Activated CD8-positive, alpha-beta T cell treated with anti-CD3 and anti-CD28 coated beads, Interleukin-2, amount 10 ng/mL, durations not matched to agents 7 days and 5 days (primary cell): Measurements from ENCODE around the gene SNX11. TPM values are rescaled to one million over a fixed set of nuclear protein-coding genes. Genes with fewer than 3 reads are reported as not detected.
"Not testable (repeated sequence)": the region's sequence is repeated elsewhere in the genome, so short reads cannot be mapped to it uniquely, and the experiment has no call there.

Experiments
- ATAC-seq: fragments of 150-1000 bp; cut with Tn5 transposase; one replicate; pipeline ENCODE4 v1.10.0; 2021; ENCODE audit warnings: moderate library complexity
- CTCF ChIA-PET: fragments of 350-600 bp; sonication (Branson Sonifier 250); formaldehyde crosslinking; loops from one replicate; lab custom pipeline; 2021; ENCODE audit warnings: antibody characterized with exemption; lab: Charles Lee
- POLR2A ChIA-PET: fragments of 350-600 bp; sonication (Branson Sonifier 250); formaldehyde crosslinking; loops from one replicate; lab custom pipeline; 2021; ENCODE audit warnings: antibody characterized with exemption; lab: Charles Lee
- DNase-seq: peaks from one replicate; pipeline ENCODE4 v3.0.0-alpha.2; 2020
- H3K27ac Mint-ChIP-seq: one replicate; pipeline ENCODE4 v1.8.0; 2021; ENCODE audit warnings: mild to moderate bottlenecking, mixed read lengths
- H3K27me3 Mint-ChIP-seq: one replicate; pipeline ENCODE4 v1.8.0; 2021; ENCODE audit warnings: low read depth, mixed read lengths
- H3K36me3 Mint-ChIP-seq: one replicate; pipeline ENCODE4 v1.8.0; 2021; ENCODE audit warnings: low read depth, mixed read lengths
- H3K4me1 Mint-ChIP-seq: one replicate; pipeline ENCODE4 v1.8.0; 2021; ENCODE audit warnings: low read depth, mixed read lengths
- H3K4me3 Mint-ChIP-seq: one replicate; pipeline ENCODE4 v1.8.0; 2021; ENCODE audit warnings: mild to moderate bottlenecking, mixed read lengths
- H3K9me3 Mint-ChIP-seq: one replicate; pipeline ENCODE4 v1.8.0; 2022; ENCODE audit warnings: mixed read lengths; ENCODE audit not compliant: insufficient read depth
- total RNA-seq, 2 experiments: library from RNA; stranded (reverse); gene quantifications; one replicate each; pipeline ENCODE4 v1.2.3, GENCODE V29; 2021

SNX11 gene
- total RNA-seq, 2 experiments from 2014 or later = 33.3 to 34.2 TPM

DNA sequence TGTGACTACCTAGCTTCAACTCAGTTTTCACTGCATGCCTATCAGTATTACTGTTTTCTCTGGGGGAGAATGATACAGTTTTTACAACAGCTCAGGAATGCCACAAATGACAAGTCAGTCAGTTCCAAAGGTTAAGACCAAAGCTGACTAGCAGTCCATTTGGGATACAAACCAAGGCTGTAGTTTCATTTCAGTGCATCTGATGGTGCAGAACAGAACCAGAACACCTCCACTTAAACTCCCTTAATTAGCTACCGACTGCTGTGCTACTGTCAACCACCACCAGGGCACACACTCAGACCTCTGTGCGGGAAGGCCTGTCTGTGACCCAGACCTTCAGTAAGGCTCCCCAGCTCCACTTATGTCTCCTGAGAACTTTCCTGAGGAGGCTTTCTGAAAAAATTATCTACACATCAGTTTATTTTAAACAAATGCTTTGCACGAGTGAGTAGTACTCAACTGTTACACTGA is 39.0 kb upstream of the SNX11 start:
- DNase-seq (no peak), ATAC-seq (peak; percentile 77)
- CTCF ChIA-PET = interaction anchor here (0.8 to 4.0 kb wide), 20 partner anchors 9 to 60 kb away, joined by 3 to 35 read pairs (median 4); partner anchors contain the start of gene NFE2L1
- POLR2A ChIA-PET = interaction anchor here (0.6 to 1.3 kb wide), 5 partner anchors 10 to 43 kb away, joined by 3 to 5 read pairs (median 3); partner anchors contain the start of gene NFE2L1
- no peak overlapping the region for H3K4me3 Mint-ChIP-seq
- no peaks in the 10 kb centered on the region for H3K4me1 Mint-ChIP-seq
- no peaks in the 10 kb centered on the region for H3K9me3 Mint-ChIP-seq
- H3K27me3 Mint-ChIP-seq = no peaks in the 10 kb centered on the region
- H3K27ac Mint-ChIP-seq = no peak overlapping the region
- peaks cover 56% of the 10 kb centered on the region for H3K36me3 Mint-ChIP-seq

DNA sequence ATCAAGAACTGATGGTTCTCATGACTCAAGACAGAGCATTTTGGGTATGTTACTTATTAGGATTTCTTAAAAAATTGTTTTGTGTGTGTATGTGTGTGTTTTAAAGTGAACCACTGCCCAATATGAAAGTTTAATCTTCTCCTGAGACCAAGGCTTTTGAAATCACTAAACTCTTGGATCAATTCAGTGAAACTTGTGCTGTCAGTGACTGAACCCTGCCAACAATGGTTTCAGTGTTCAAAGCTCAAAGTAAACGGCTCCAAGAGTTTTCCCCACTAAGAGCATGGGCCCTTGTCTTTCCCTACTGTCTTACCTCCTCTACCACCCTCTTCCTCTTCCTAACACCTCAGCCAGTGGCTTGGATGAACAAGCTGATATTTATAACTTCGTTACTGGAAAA is 37.4 kb upstream of the SNX11 start:
- Mint-ChIP-seq H3K4me1 (no peaks in the 10 kb centered on the region), H3K27ac (no peak overlapping the region), H3K9me3 (no peaks in the 10 kb centered on the region), H3K27me3 (no peaks in the 10 kb centered on the region), H3K36me3 (peaks cover 56% of the 10 kb centered on the region), H3K4me3 (no peak overlapping the region)
- CTCF ChIA-PET = interaction anchor here (1.2 to 1.3 kb wide), 2 partner anchors 10 to 44 kb away, joined by 3 to 8 read pairs; no protein-coding TSS in a partner anchor
- POLR2A ChIA-PET = no interaction called here
- DNase-seq (no peak), ATAC-seq (no peak)

DNA sequence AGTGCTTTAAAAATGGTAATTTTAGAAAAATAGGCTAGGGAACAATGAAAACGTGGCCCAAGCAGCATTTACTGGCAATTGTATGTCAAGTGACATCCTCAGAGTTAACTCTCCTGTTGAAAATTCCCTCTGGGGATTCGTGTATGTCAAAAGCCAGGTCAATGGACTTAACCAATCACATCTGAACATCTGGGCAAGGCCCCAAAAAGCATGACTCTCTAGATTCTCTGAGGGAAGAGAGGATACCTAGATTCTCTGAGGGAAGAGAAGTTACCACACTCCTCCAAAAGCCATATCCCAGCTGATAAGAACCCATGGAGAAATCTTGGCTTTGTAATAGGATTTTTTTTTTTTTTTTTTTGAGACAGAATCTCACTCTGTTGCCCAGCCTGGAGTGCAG is 35.9 kb upstream of the SNX11 start:
- Mint-ChIP-seq H3K4me3 (no peak overlapping the region), H3K36me3 (peaks cover 53% of the 10 kb centered on the region), H3K9me3 (no peaks in the 10 kb centered on the region), H3K4me1 (no peaks in the 10 kb centered on the region), H3K27ac (no peak overlapping the region), H3K27me3 (no peaks in the 10 kb centered on the region)
- ATAC-seq (no peak), DNase-seq (no peak)
- CTCF ChIA-PET = interaction anchor here (2.6 to 6.0 kb wide), 3 partner anchors 22 to 45 kb away, joined by 10 to 113 read pairs (median 15); partner anchors contain the start of gene SNX11
- POLR2A ChIA-PET = no interaction called here

DNA sequence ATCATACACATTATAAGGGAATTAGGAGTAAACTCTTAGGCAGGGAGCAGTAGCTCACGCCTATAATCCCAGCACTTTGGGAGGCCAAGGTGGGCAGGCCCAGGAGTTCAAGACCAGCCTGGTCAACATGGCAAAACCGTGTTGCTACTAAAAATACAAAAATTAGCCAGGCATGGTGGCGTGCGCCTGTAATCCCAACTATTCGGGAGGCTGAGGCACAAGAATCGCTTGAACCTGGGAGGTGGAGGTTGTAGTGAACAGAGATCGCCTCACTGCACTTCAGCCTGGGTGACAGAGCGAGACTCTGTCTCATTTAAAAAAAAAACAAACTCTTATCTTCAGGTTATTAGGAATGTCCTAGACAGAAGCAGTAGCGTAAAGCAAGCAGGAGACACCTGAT is 34.8 kb upstream of the SNX11 start:
- not testable (repeated sequence) for H3K9me3 Mint-ChIP-seq, H3K4me3 Mint-ChIP-seq, DNase-seq, H3K27ac Mint-ChIP-seq, H3K27me3 Mint-ChIP-seq, H3K4me1 Mint-ChIP-seq, ATAC-seq
- CTCF ChIA-PET = interaction anchor here (0.9 to 6.0 kb wide), 6 partner anchors 23 to 46 kb away, joined by 3 to 113 read pairs (median 8); partner anchors contain the start of genes COPZ2 and SNX11
- H3K36me3 Mint-ChIP-seq = peaks cover 49% of the 10 kb centered on the region
- POLR2A ChIA-PET = interaction anchor here (0.6 to 1.4 kb wide), 2 partner anchors 36 to 47 kb away, joined by 3 to 6 read pairs; no protein-coding TSS in a partner anchor

DNA sequence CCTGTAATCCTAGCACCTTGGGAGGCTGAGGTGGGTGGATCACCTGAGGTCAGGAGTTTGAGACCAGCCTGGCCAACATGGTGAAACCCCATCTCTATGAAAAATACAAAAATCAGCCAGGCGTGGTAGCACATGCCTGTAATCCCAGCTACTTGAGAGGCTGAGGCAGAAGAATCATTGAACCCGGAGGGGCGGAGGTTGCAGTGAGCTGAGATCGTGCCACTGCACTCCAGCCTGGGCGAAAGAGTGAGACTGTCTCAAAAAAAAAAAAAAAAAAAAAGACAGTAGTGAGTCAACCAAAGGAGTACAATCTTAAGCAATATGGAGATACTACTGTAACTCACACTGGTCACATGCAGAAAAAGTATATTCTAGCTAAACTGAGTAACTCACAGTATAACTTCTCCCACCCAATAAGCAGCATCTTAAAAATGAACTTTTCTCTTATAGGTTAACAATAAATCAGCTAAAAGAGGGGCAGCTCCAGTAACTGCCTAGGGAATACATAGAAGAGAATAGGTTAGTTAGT is 33.9 kb upstream of the SNX11 start:
- ChIA-PET CTCF (interaction anchor here (0.8 to 6.0 kb wide), 19 partner anchors 13 to 563 kb away, joined by 3 to 113 read pairs (median 5); partner anchors contain the start of genes COPZ2, NFE2L1 and SNX11), POLR2A (interaction anchor here (0.6 to 1.4 kb wide), 2 partner anchors 42 to 48 kb away, joined by 3 to 6 read pairs; no protein-coding TSS in a partner anchor)
- not testable (repeated sequence) for H3K4me1 Mint-ChIP-seq, ATAC-seq, H3K4me3 Mint-ChIP-seq, H3K9me3 Mint-ChIP-seq, H3K27me3 Mint-ChIP-seq, DNase-seq, H3K27ac Mint-ChIP-seq
- peaks cover 44% of the 10 kb centered on the region for H3K36me3 Mint-ChIP-seq

DNA sequence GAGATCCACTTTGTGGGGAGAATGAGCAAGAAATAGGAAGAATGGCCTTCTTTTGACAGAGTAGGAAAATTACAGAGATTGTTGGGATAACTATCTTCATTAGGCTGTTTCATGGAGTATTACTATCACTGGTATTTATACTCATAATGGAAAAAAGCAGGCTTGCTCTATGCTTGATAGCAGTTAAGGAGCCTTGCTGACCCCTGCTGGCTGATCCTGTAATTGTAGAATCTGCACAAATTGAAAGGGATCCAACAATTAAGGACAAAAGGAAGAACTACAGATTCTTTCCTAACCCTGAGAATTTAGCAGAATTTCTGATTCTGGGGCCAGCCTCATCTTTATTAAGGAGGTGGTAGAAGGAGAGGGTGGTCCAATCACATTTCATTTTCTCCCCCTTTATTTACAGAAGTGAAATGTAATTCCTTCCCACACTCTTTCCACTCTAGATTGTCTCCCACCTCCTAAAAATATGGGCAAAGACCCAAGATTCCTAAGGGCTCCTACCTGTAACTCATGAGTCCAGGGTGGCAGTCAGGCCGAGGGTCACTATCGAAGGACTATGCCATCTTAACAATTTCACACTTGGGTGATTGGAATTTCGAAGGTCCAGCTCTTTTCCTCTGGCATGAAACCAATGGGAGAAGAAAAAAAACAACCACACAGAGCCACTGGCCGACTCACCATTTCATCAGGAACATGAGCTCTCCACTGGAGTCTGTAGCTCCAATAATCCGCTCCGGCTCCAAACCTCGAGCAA is 33.1 kb upstream of the SNX11 start:
- Mint-ChIP-seq H3K4me1 (no peaks in the 10 kb centered on the region), H3K36me3 (peaks cover 42% of the 10 kb centered on the region), H3K9me3 (no peaks in the 10 kb centered on the region), H3K4me3 (no peak overlapping the region), H3K27me3 (no peaks in the 10 kb centered on the region), H3K27ac (no peak overlapping the region)
- peak; percentile 71 for ATAC-seq
- CTCF ChIA-PET = interaction anchor here (0.7 to 6.6 kb wide), 28 partner anchors 9 to 562 kb away, joined by 3 to 113 read pairs (median 4); partner anchors contain the start of genes NFE2L1 and SNX11
- POLR2A ChIA-PET = no interaction called here
- DNase-seq = peak; percentile 82

DNA sequence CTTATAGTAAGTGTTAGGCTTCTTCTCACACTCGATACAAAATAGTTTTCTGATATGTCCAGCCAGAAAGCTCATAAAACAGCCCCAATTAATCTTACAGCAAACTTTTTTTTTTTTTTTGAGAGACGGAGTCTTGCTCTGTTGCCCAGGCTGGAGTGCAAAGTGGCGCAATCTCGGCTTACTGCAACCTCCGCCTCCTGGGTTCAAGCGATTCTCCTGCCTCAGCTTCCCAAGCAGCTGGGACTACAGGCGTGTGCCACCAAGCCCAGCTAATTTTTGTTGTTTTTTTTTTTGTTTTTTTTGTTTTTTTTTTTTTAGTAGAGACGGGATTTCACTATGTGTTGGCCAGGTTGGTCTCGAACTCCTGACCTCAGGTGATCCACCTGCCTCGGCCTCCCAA is 30.4 kb upstream of the SNX11 start:
- DNase-seq, H3K4me1 Mint-ChIP-seq, H3K4me3 Mint-ChIP-seq, ATAC-seq, H3K27me3 Mint-ChIP-seq, H3K9me3 Mint-ChIP-seq, H3K27ac Mint-ChIP-seq: not testable (repeated sequence)
- H3K36me3 Mint-ChIP-seq = peaks cover 25% of the 10 kb centered on the region
- CTCF ChIA-PET = interaction anchor here (0.8 to 7.0 kb wide), 5 partner anchors 9 to 52 kb away, joined by 3 to 113 read pairs (median 89); partner anchors contain the start of genes CBX1 and NFE2L1
- POLR2A ChIA-PET = interaction anchor here (0.6 to 0.9 kb wide), 2 partner anchors 15 to 29 kb away, joined by 3 to 5 read pairs; partner anchors contain the start of gene NFE2L1

DNA sequence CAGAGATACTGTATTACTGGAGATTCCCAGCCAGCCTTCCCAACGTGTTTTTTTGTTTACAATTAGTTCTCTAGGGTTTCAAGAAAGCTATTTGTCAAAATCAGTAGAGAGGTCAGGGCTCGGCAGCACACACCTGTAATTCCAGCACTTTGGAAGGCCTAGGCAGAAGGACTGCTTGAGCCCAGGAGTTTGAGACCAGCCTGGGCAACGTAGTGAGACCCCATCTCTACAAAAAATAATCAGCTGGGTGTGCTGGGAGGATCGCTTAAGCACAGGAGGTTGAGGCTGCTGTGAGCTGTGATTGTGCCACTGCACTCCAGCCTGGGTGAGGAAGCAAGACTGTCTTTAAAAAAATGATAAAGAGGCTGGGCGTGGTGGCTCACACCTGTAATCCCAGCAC is 25.7 kb upstream of the SNX11 start:
- ChIA-PET POLR2A (interaction anchor here (0.6 to 0.9 kb wide), 2 partner anchors 12 to 206 kb away, joined by 3 read pairs; no protein-coding TSS in a partner anchor), CTCF (interaction anchor here (0.8 to 7.0 kb wide), 16 partner anchors 8 to 536 kb away, joined by 3 to 111 read pairs (median 13); partner anchors contain the start of genes CBX1, CDK5RAP3, HOXB5 and SNX11)
- no peak overlapping the region for H3K27ac Mint-ChIP-seq
- H3K36me3 Mint-ChIP-seq = peaks cover under 1% of the 10 kb centered on the region
- H3K27me3 Mint-ChIP-seq = no peaks in the 10 kb centered on the region
- H3K4me1 Mint-ChIP-seq = peaks cover 7% of the 10 kb centered on the region
- no peak overlapping the region for H3K4me3 Mint-ChIP-seq
- DNase-seq = no peak
- ATAC-seq = no peak
- H3K9me3 Mint-ChIP-seq = no peaks in the 10 kb centered on the region

DNA sequence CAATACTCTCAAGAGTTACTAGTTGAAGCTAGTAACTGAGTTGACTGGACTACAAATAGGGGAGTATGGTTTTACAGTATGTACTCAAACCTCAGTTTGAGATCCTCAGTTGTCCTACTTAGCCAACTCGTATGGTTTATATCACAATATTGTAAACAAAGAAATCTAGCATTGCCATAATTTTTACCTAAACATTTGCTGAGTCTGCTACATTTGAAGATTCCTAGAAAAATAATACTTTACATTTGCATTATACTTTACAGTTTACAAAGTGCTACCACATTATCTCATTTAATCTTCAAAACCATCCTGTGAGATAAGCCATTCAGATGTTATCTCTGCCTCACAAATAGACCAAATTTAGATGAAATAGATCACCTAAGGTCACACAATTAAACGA is 22.6 kb upstream of the SNX11 start:
- ChIA-PET POLR2A (no interaction called here), CTCF (interaction anchor here (1.1 to 5.9 kb wide), 2 partner anchors 12 to 49 kb away, joined by 3 to 38 read pairs; no protein-coding TSS in a partner anchor)
- no peaks in the 10 kb centered on the region for H3K9me3 Mint-ChIP-seq

DNA sequence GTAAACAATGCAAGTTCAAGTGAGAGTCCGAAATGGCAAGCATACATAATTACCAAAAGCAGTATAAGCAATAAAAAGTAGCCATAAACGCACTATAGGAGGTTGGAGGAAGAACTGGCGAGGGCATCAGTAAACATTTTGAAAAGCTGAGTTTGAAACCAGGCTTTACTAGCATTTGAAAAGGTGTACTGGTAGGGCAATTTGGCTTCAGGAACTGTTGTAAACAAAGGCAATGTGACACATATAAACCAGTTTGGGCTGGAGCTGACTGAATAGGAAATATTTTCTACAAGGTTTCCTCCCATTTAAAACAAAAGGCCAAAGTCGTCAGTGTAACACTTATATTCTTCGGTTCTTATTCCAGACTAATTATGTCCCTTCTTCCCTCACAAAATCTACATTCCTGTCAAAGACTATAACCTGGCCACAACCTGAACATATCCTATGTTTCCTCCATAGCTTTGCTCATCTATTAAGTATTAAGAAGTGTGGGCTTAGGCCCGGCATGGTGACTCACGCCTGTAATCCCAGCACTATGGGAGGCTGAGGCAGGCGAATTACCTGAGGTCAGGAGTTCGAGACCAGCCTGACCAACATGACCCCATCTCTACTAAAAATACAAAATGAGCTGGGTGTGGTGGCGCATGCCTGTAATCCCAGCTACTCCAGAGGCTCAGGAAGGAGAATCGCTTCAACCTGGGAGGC is 14.1 kb upstream of the SNX11 start:
- POLR2A ChIA-PET = interaction anchor here (1.0 kb wide), 1 partner anchor 12 kb away, joined by 3 read pairs; no protein-coding TSS in a partner anchor
- no peaks in the 10 kb centered on the region for H3K27me3 Mint-ChIP-seq
- no peak overlapping the region for H3K4me3 Mint-ChIP-seq
- DNase-seq = no peak
- no peaks in the 10 kb centered on the region for H3K9me3 Mint-ChIP-seq
- no peak for ATAC-seq
- CTCF ChIA-PET = interaction anchor here (0.8 to 1.1 kb wide), 4 partner anchors 13 to 80 kb away, joined by 3 to 5 read pairs (median 4); no protein-coding TSS in a partner anchor
- H3K27ac Mint-ChIP-seq = no peak overlapping the region
- peaks cover 7% of the 10 kb centered on the region for H3K36me3 Mint-ChIP-seq
- H3K4me1 Mint-ChIP-seq = peaks cover 11% of the 10 kb centered on the region

More for the DNA sequence above, 22.6 kb upstream of the SNX11 start:
- ATAC-seq (no peak), DNase-seq (no peak)
- H3K4me3 Mint-ChIP-seq = no peak overlapping the region
- no peaks in the 10 kb centered on the region for H3K27me3 Mint-ChIP-seq
- H3K27ac Mint-ChIP-seq = no peak overlapping the region
- peaks cover 7% of the 10 kb centered on the region for H3K4me1 Mint-ChIP-seq
- peaks cover 3% of the 10 kb centered on the region for H3K36me3 Mint-ChIP-seq
